ENCODE measurements around the gene ADGRV1.

DNA sequence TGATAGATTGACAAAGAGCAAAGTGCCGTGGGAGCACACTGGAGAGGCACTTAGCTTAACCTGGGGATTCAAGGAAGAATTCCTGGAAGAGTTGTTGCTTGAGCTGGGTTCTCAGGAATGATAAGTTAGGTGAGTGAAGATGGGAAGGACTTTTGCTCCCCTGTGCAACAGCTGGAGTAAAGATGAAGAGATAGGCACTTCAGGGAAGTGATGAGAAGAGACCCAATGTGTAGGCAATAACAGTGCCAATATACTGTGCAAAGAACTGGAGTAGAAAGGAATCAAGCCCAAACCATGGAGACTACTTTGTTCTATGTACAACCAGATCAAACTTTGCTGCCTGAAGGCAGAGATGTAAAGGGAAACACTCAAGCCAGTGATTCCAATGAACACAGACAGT, 92.2 kb downstream of the ADGRV1 start:
- TF ChIP-seq POLR2AphosphoS5 (IDR thresholded peaks at IDR 0.05; ENCODE audit: low read depth) = no peak
- TF ChIP-seq, protein P1, sequence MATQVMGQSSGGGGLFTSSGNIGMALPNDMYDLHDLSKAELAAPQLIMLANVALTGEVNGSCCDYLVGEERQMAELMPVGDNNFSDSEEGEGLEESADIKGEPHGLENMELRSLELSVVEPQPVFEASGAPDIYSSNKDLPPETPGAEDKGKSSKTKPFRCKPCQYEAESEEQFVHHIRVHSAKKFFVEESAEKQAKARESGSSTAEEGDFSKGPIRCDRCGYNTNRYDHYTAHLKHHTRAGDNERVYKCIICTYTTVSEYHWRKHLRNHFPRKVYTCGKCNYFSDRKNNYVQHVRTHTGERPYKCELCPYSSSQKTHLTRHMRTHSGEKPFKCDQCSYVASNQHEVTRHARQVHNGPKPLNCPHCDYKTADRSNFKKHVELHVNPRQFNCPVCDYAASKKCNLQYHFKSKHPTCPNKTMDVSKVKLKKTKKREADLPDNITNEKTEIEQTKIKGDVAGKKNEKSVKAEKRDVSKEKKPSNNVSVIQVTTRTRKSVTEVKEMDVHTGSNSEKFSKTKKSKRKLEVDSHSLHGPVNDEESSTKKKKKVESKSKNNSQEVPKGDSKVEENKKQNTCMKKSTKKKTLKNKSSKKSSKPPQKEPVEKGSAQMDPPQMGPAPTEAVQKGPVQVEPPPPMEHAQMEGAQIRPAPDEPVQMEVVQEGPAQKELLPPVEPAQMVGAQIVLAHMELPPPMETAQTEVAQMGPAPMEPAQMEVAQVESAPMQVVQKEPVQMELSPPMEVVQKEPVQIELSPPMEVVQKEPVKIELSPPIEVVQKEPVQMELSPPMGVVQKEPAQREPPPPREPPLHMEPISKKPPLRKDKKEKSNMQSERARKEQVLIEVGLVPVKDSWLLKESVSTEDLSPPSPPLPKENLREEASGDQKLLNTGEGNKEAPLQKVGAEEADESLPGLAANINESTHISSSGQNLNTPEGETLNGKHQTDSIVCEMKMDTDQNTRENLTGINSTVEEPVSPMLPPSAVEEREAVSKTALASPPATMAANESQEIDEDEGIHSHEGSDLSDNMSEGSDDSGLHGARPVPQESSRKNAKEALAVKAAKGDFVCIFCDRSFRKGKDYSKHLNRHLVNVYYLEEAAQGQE (IDR thresholded peaks at IDR 0.05; ENCODE audit: insufficient replicate concordance, low read depth) = no peak
- no peak for TF ChIP-seq CTCF (IDR thresholded peaks at IDR 0.05; ENCODE audit: insufficient read depth, low read length)

Measured in HL-60 (cell line).